Panc1 (cell line): ENCODE data around the gene C12orf75. TPM values are rescaled to one million over a fixed set of nuclear protein-coding genes. Genes with fewer than 3 reads are reported as not detected.

Source experiments
- ATAC-seq: fragments of 200-7000 bp; cut with Tn5 transposase; 2 replicates; pipeline ENCODE4 v1.9.1; 2020; ENCODE audit warnings: mild to moderate bottlenecking, moderate library complexity
- BruUV-seq: library from RNA; stranded (reverse); fragments of 400-500 nt; replicated peaks from 2 replicates; lab custom pipeline; 2021; lab: Mats Ljungman, UMichigan
- CTCF ChIA-PET: fragments of 300-600 bp; sonication (Branson Sonifier 250); formaldehyde crosslinking; loops from one replicate; lab custom pipeline; 2022; ENCODE audit warnings: antibody characterized with exemption; lab: Charles Lee
- POLR2A ChIA-PET: fragments of 300-600 bp; sonication (Branson Sonifier 250); formaldehyde crosslinking; loops from one replicate; lab custom pipeline; 2022; ENCODE audit warnings: antibody characterized with exemption; lab: Charles Lee
- DNase-seq: peaks from one replicate; pipeline ENCODE4 v3.0.0-alpha.2; 2010; ENCODE audit warnings: low read depth, low spot score
- H3K27ac ChIP-seq: 2 replicates; pipeline ENCODE4 v1.5.1; 2011; ENCODE audit warnings: mild to moderate bottlenecking, low read length, inconsistent platforms
- H3K27me3 ChIP-seq: fragments of 200-500 bp; sonication (Bioruptor generic); 2 replicates; pipeline ENCODE4 v1.6.0; 2014; ENCODE audit warnings: low read length, inconsistent platforms; ENCODE audit not compliant: control insufficient read depth, insufficient read depth
- H3K36me3 ChIP-seq: fragments of 200-500 bp; sonication (Bioruptor generic); 2 replicates; pipeline ENCODE4 v1.5.1; 2014; ENCODE audit warnings: inconsistent platforms, mild to moderate bottlenecking, low read length, moderate library complexity; ENCODE audit not compliant: control insufficient read depth, insufficient read depth
- H3K4me1 ChIP-seq: 2 replicates; pipeline ENCODE4 v1.5.1; 2011; ENCODE audit warnings: inconsistent platforms, mild to moderate bottlenecking, low read length, moderate library complexity; ENCODE audit not compliant: control insufficient read depth, insufficient read depth
- H3K4me3 ChIP-seq, 2 experiments: 2 replicates each; pipeline ENCODE4 v1.5.1; 2011 to 2012; ENCODE audit warnings: low read depth in 2 of 2, low read length in 2 of 2, mild to moderate bottlenecking in 2 of 2, inconsistent platforms in 1 of 2, moderate library complexity in 1 of 2
- H3K9me3 ChIP-seq: fragments of 200-500 bp; sonication (Bioruptor generic); 2 replicates; pipeline ENCODE4 v1.5.1; 2014; ENCODE audit warnings: low read depth, mild to moderate bottlenecking, inconsistent platforms, low read length, moderate library complexity; ENCODE audit not compliant: control insufficient read depth, insufficient read depth
- POLR2AphosphoS5 ChIP-seq: IDR thresholded peaks from 2 replicates; pipeline ENCODE4 v1.6.1; 2012; ENCODE audit warnings: mild to moderate bottlenecking, low read depth, low read length, moderate library complexity
- SIN3A ChIP-seq: IDR thresholded peaks from 2 replicates; pipeline ENCODE4 v1.6.1; 2012; ENCODE audit warnings: low read depth, mild to moderate bottlenecking, low read length, moderate library complexity, borderline replicate concordance; ENCODE audit not compliant: insufficient read depth
- TCF7L2 ChIP-seq: IDR thresholded peaks from 2 replicates; pipeline ENCODE4 v1.6.1; 2011; ENCODE audit warnings: mild to moderate bottlenecking, low read depth, low read length, inconsistent platforms
- in situ Hi-C: cut with HindIII; loops from 2 replicates; pipeline ENCODE4 v1.10.0; 2016; ENCODE audit warnings: low sequenced_read_pairs, low pct_unique_long_range_greater_than_20kb
- intact Hi-C: fragments of 100-400 bp; cut with micrococcal nuclease; formaldehyde crosslinking; loops from one replicate; pipeline ENCODE4 v1.10.0; 2022; ENCODE audit not compliant: unreplicated experiment
- total RNA-seq: library from RNA; stranded (reverse); gene quantifications from one replicate; pipeline ENCODE4 v1.2.1, GENCODE V29; 2021; ENCODE audit not compliant: unreplicated experiment
- TF ChIP-seq, protein P1 (sequence below): fragments of 450-650 bp; IDR thresholded peaks from 2 replicates; pipeline ENCODE4 v1.5.1; 2017; ENCODE audit warnings: mild to moderate bottlenecking
- TF ChIP-seq, protein P2 (sequence below), 2 experiments: IDR thresholded peaks; 2 replicates each; pipeline ENCODE4 v1.6.1; 2011 to 2012; ENCODE audit warnings: low read depth in 2 of 2, control low read depth in 1 of 2, low read length in 1 of 2, mild to moderate bottlenecking in 1 of 2, moderate library complexity in 1 of 2; ENCODE audit not compliant: insufficient read depth in 1 of 2

C12orf75 gene
- total RNA-seq, 1 experiment from 2014 or later = 132 TPM

DNA sequence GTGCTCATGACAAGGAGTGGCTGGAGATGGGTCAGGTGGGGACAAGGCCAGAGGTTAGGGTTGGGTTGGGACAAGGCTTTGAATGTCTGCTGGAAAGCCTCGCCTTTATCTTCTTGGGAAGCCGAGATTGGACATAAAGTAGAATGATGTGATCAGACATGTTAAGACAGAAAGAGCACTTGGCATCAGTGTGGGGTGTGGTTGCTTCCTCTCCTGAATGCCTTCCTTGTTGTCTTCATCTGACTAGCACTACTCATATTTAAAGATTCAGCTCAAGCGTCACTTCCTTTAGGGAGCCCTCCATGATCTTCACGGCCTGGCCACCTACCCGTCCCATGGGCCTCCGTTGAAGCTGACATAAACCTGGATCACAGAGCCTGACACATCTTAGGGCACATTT lies 14.8 kb upstream of the C12orf75 start:
- in situ Hi-C loops (no loop called here), intact Hi-C loops (no loop called here)
- ATAC-seq = no peak
- Histone ChIP-seq H3K9me3 (peaks cover 3% of the 10 kb centered on the region; the same call in 1 of the 2 replicates), H3K4me1 (no peaks in the 10 kb centered on the region), H3K27ac (no peak overlapping the region), H3K27me3 (no peaks in the 10 kb centered on the region), H3K4me3 (no peak overlapping the region), H3K36me3 (no peaks in the 10 kb centered on the region)
- TF ChIP-seq, protein P1, sequence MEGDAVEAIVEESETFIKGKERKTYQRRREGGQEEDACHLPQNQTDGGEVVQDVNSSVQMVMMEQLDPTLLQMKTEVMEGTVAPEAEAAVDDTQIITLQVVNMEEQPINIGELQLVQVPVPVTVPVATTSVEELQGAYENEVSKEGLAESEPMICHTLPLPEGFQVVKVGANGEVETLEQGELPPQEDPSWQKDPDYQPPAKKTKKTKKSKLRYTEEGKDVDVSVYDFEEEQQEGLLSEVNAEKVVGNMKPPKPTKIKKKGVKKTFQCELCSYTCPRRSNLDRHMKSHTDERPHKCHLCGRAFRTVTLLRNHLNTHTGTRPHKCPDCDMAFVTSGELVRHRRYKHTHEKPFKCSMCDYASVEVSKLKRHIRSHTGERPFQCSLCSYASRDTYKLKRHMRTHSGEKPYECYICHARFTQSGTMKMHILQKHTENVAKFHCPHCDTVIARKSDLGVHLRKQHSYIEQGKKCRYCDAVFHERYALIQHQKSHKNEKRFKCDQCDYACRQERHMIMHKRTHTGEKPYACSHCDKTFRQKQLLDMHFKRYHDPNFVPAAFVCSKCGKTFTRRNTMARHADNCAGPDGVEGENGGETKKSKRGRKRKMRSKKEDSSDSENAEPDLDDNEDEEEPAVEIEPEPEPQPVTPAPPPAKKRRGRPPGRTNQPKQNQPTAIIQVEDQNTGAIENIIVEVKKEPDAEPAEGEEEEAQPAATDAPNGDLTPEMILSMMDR = no peak
- TF ChIP-seq TCF7L2 = no peak
- TF ChIP-seq, protein P2, sequence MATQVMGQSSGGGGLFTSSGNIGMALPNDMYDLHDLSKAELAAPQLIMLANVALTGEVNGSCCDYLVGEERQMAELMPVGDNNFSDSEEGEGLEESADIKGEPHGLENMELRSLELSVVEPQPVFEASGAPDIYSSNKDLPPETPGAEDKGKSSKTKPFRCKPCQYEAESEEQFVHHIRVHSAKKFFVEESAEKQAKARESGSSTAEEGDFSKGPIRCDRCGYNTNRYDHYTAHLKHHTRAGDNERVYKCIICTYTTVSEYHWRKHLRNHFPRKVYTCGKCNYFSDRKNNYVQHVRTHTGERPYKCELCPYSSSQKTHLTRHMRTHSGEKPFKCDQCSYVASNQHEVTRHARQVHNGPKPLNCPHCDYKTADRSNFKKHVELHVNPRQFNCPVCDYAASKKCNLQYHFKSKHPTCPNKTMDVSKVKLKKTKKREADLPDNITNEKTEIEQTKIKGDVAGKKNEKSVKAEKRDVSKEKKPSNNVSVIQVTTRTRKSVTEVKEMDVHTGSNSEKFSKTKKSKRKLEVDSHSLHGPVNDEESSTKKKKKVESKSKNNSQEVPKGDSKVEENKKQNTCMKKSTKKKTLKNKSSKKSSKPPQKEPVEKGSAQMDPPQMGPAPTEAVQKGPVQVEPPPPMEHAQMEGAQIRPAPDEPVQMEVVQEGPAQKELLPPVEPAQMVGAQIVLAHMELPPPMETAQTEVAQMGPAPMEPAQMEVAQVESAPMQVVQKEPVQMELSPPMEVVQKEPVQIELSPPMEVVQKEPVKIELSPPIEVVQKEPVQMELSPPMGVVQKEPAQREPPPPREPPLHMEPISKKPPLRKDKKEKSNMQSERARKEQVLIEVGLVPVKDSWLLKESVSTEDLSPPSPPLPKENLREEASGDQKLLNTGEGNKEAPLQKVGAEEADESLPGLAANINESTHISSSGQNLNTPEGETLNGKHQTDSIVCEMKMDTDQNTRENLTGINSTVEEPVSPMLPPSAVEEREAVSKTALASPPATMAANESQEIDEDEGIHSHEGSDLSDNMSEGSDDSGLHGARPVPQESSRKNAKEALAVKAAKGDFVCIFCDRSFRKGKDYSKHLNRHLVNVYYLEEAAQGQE (IDR thresholded peaks at IDR 0.05; ENCODE audit: insufficient read depth in 1 of 2, low read depth in 2 of 2, low read length in 1 of 2) = no peak
- no peak for TF ChIP-seq POLR2AphosphoS5
- no peak for TF ChIP-seq SIN3A
- POLR2A ChIA-PET = no interaction called here
- no TSS peak for BruUV-seq
- CTCF ChIA-PET = no interaction called here
- no peak for DNase-seq

DNA sequence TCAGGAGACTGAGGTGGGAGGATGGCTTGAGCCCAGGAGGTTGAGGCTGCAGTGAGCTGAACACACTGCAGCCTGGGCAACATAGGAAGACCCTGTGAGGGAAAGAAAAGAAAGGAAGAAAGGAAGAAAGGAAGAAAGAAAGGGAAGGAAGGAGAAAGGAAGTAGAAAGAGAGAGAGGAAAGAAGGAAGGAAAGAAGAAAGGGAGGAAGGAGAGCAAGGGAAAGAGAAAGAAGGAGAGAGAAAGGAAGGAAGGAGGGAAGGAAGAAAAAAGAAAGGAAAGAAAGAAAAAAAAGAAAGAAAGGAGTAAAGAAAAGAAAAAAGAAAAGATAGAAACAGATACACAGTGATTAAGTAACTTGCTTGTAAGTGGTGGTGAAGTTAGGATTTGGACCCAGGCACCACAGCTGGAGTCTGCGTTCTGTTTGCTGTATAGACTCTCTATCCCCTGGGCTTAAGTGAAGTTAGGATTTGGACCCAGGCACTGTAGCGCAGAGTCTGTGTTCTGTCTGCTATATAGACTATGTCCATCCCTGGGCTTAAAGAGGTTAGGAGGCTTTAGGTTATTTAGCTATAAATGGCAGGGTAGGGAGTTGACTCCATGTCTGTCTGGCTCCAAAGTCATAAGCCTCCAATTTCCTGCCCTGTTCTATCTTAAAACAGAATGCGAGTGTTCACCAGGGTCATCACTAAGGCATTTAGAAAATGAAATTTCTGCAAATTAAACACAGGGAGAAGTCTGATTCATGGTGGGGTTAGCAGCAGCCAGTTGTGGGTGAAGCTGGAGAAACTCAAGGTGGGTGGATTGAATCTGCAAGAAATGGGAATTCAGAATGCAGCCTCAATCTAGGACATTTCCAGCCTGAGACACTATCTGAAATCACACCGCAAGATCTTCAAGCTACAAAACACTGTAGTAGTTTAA lies 13.3 kb upstream of the C12orf75 start:
- ChIA-PET POLR2A (interaction anchor here (0.7 kb wide), 1 partner anchor 49 kb away, joined by 11 read pairs; no protein-coding TSS in a partner anchor), CTCF (no interaction called here)
- H3K4me3 ChIP-seq = no peak overlapping the region
- H3K27me3 ChIP-seq = no peaks in the 10 kb centered on the region
- intact Hi-C loops (no loop called here), in situ Hi-C loops (no loop called here)
- ATAC-seq = no peak
- H3K36me3 ChIP-seq = no peaks in the 10 kb centered on the region
- TF ChIP-seq, protein P1 = no peak
- TF ChIP-seq, protein P2 (IDR thresholded peaks at IDR 0.05; ENCODE audit: insufficient read depth in 1 of 2, low read depth in 2 of 2, low read length in 1 of 2) = no peak
- TF ChIP-seq POLR2AphosphoS5 (no peak), SIN3A (no peak), TCF7L2 (no peak)
- H3K9me3 ChIP-seq = peaks cover 3% of the 10 kb centered on the region; the same call in 1 of the 2 replicates
- DNase-seq = no peak
- BruUV-seq = no TSS peak
- no peak overlapping the region for H3K27ac ChIP-seq
- H3K4me1 ChIP-seq = no peaks in the 10 kb centered on the region
